GM20431 (cell line): ENCODE results near the gene PCP2.

ENCODE experiments used
- in situ Hi-C: fragments of 300-500 bp; cut with MseI, MboI; formaldehyde crosslinking; loops from one replicate; pipeline ENCODE4 v1.15.0; 2020; ENCODE audit warnings: low sequenced_read_pairs; ENCODE audit not compliant: unreplicated experiment

PCP2 gene

GRCh38 chr19:7633698-7634097, at the start of gene PCP2:
Gene PCP2 (minus strand): TSS chr19:7633719. CDS start chr19:7633457, 262 bp downstream.
- in situ Hi-C loops: no loop called here

- in situ Hi-C loops: no loop called here
These were observed 48.8 kb upstream of the PCP2 start for GRCh38 chr19:7682175-7682855.

- in situ Hi-C loops: no loop called here
These were observed 48.0 kb upstream of the PCP2 start for GRCh38 chr19:7681340-7682174.

DNA sequence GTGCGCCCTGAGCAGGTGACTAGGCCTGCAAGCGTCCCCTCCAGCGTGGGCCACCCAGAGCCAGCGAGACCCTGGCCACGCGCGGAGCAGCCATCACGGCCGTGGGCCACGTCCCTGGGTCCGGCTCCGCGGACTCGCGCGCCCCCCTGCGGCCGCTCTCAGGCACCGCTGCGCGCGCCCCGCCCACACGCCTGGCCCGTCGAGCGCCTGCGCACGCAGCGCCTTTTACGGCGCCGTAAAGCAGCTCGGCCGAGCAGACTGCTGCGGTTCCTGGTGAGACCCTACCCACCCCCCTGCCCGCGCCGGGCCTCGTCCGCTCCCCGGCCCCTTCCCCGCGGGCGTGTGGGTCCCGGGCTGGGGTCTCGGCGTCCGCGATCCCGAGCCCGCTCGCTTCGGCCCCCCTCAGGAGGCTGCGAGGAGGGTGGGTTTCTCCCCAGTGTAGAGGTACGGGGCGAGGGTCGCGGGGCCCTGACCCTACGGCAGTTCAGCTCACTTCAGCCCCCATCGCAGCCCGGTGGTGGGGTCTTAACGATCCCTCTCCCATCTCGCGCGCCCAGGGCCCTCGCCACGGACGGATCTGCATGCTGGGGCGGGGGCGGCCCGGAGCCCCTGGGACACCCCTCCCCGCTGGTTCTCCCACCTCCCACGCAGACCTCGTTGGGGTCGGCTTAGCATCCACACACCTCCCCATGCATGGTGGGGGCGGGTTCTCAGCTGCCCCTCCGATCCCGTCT, 47.3 kb upstream of the PCP2 start, which contains the start of gene TRAPPC5:
TSS of gene TRAPPC5 (plus strand) at position 228 of the 734 bp plus-strand sequence. CDS start 1,421 bp downstream, outside the sequence.
- in situ Hi-C loops: no loop called here

- in situ Hi-C loops: loop anchor here (10.0 kb wide), 1 partner anchor 125 kb away; no protein-coding TSS in a partner anchor
These were observed 46.5 kb upstream of the PCP2 start for GRCh38 chr19:7679771-7680605.

GRCh38 chr19:7678971-7679751, 45.6 kb upstream of the PCP2 start:
- in situ Hi-C loops: loop anchor here (10.0 kb wide), 1 partner anchor 126 kb away; no protein-coding TSS in a partner anchor

DNA sequence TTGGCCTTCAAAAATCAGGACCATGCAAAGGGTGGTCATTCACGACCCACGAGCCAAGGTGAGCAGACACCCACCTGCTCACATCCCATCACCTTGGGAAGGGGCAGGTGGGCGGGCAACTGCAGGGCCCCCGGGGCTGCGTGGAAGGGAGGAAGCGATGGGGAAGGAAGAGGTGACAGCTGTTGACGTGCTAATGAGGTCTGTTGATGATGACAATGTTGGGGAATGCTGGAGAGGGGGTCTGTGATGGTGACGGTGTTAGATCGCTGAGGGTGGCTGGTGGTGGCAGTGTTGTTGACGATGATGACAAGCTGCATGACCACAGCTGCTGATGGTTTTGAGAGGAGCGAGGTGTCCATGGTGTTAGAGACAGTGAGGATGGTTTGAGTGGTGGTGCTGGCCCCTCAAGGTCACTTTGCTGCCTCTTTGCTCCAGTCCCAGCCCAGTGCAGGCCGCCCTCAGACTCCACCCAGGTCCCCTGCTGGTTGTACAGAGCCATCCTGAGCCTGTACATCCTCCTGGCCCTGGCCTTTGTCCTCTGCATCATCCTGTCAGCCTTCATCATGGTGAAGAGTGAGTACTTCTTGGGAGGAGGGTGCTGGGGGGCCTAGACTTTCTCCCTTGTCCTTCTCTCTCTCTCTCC, 44.3 kb upstream of the PCP2 start:
- in situ Hi-C loops: loop anchor here (10.0 kb wide), 1 partner anchor 127 kb away; no protein-coding TSS in a partner anchor

- in situ Hi-C loops: loop anchor here (10.0 kb wide), 1 partner anchor 128 kb away; no protein-coding TSS in a partner anchor
These were observed 43.3 kb upstream of the PCP2 start, which contains the start of gene MCEMP1 for GRCh38 chr19:7676854-7677253. Gene MCEMP1 (plus strand): TSS chr19:7677090. CDS start chr19:7677121, 31 bp downstream.

DNA sequence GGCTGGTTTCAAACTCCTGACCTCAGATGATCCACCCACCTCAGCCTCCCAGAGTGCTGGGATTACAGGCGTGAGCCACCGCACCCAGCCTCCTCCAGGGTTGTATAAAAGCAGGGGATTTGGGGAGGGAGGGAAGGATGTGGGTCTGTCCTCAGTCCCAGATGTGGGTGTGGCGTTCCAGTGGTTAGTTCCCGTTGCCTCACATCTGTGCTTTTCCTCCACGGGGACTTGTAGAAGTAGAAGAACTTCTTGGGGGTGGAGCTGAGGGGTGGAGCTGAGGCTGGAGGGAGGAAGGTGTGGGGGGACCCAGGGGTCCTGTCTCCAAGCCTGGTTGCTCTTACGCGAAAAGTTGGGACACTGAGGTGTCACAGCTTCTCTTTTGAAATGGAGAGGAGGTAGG, 42.9 kb upstream of the PCP2 start:
- in situ Hi-C loops: loop anchor here (10.0 kb wide), 1 partner anchor 128 kb away; no protein-coding TSS in a partner anchor

- in situ Hi-C loops: loop anchor here (10.0 kb wide), 1 partner anchor 130 kb away; no protein-coding TSS in a partner anchor
These were observed 40.8 kb upstream of the PCP2 start for GRCh38 chr19:7674010-7675005.

GRCh38 chr19:7672522-7672921, 39.0 kb upstream of the PCP2 start:
- in situ Hi-C loops: loop anchor here (10.0 kb wide), 1 partner anchor 132 kb away; no protein-coding TSS in a partner anchor

GRCh38 chr19:7670790-7671189, 37.3 kb upstream of the PCP2 start:
- in situ Hi-C loops: loop anchor here (10.0 kb wide), 1 partner anchor 134 kb away; no protein-coding TSS in a partner anchor

DNA sequence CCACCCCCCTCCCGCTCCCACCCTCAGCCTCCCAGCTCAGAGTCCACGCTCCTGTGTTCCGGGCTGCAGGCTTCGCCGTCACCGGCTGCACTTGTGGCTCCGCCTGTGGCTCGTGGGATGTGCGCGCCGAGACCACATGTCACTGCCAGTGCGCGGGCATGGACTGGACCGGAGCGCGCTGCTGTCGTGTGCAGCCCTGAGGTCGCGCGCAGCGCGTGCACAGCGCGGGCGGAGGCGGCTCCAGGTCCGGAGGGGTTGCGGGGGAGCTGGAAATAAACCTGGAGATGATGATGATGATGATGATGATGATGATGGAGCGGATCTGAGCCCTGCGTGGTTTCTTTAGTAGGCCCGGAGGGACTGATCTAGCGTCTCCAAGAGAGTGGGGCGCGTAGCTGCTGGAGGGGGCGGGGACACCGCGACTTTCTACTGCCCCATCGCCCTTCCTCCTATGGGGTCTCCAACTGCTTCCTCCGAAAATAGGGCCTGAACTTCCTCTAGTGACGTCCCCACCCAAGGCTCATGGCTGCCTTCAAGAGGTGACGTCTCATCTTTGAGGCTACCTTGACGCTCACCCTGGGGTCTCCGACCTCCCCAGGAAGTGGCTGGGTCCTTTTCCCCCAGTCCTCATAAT, 36.7 kb upstream of the PCP2 start:
- in situ Hi-C loops: loop anchor here (10.0 kb wide), 1 partner anchor 135 kb away; no protein-coding TSS in a partner anchor

- in situ Hi-C loops: loop anchor here (10.0 kb wide), 1 partner anchor 135 kb away; no protein-coding TSS in a partner anchor
These were observed 36.1 kb upstream of the PCP2 start for GRCh38 chr19:7669641-7670040.

- in situ Hi-C loops: no loop called here
These were observed 35.3 kb upstream of the PCP2 start, which contains the start of gene RETN for GRCh38 chr19:7668842-7669241. Gene RETN (plus strand): TSS chr19:7669049. CDS start chr19:7669327, 278 bp downstream.

- in situ Hi-C loops: no loop called here
These were observed 31.6 kb upstream of the PCP2 start for GRCh38 chr19:7665076-7665475.
